Endothelial cell of umbilical vein (primary cell): ENCODE results near the gene UBE2I. TPM values are rescaled to one million over a fixed set of nuclear protein-coding genes. Genes with fewer than 3 reads are reported as not detected.

ENCODE experiments used
- BruUV-seq: library from RNA; stranded (reverse); fragments of 400-500 nt; replicated peaks from 2 replicates; lab custom pipeline; 2021; lab: Mats Ljungman, UMichigan
- CTCF ChIA-PET: fragments of 300-600, 350-600 bp; sonication (Branson Sonifier 250); formaldehyde crosslinking; loops from one replicate; lab custom pipeline; 2021; ENCODE audit warnings: antibody characterized with exemption, inconsistent platforms; lab: Charles Lee
- POLR2A ChIA-PET: fragments of 300-600, 350-600 bp; sonication (Branson Sonifier 250); formaldehyde crosslinking; loops from one replicate; lab custom pipeline; 2021; ENCODE audit warnings: antibody characterized with exemption, inconsistent platforms; lab: Charles Lee
- DNase-seq: peaks from one replicate; pipeline ENCODE4 v3.0.0-alpha.2; 2011; ENCODE audit warnings: low read depth, low spot score
- FAIRE-seq: peaks from 2 replicates; lab custom pipeline; 2011; peaks lifted over from hg19 to GRCh38; lab: Jason Lieb, UNC
- H2AFZ ChIP-seq: 2 replicates; pipeline ENCODE4 v1.6.0; 2012; ENCODE audit warnings: low read depth, low read length, control low read depth, inconsistent platforms
- H3K27ac ChIP-seq: 2 replicates; pipeline ENCODE4 v1.5.1; 2011; ENCODE audit warnings: low read depth, mild to moderate bottlenecking, control low read depth, low read length, moderate library complexity; ENCODE audit not compliant: insufficient read depth
- H3K27me3 ChIP-seq, 2 experiments: 2 replicates each; pipeline versions ENCODE4 v1.6.0 to v1.6.1; 2011; ENCODE audit warnings: low read length in 2 of 2, mixed read lengths in 1 of 2; ENCODE audit not compliant: control insufficient read depth in 2 of 2, insufficient read depth in 2 of 2
- H3K36me3 ChIP-seq, 2 experiments: 2 replicates in 1 of 2; 3 replicates in 1 of 2; pipeline ENCODE4 v1.5.1; 2011; ENCODE audit warnings: low read length in 2 of 2, mild to moderate bottlenecking in 1 of 2, moderate library complexity in 1 of 2; ENCODE audit not compliant: control insufficient read depth in 2 of 2, insufficient read depth in 2 of 2; ENCODE audit errors: extremely low read depth in 1 of 2
- H3K4me1 ChIP-seq: 3 replicates; pipeline ENCODE4 v1.5.1; 2011; ENCODE audit warnings: mild to moderate bottlenecking, low read length; ENCODE audit not compliant: control insufficient read depth, insufficient read depth; ENCODE audit errors: extremely low read depth
- H3K4me2 ChIP-seq: 2 replicates; pipeline ENCODE4 v1.6.1; 2011; ENCODE audit warnings: low read length, control low read depth, mixed read lengths; ENCODE audit not compliant: insufficient read depth
- H3K4me3 ChIP-seq, 3 experiments: fragments of 200-600 bp in 1 of 3; sonication (generic), shearing (Covaris generic) in 1 of 3; replicated peaks in 1 of 3; 2 replicates each; pipeline ENCODE4 v1.5.1; 2011 to 2016; ENCODE audit warnings: control low read depth in 3 of 3, low read length in 3 of 3, mild to moderate bottlenecking in 2 of 3, inconsistent platforms in 1 of 3, low read depth in 1 of 3, moderate library complexity in 1 of 3; ENCODE audit not compliant: insufficient read depth in 1 of 3
- H3K79me2 ChIP-seq: 2 replicates; pipeline ENCODE4 v1.6.0; 2012; ENCODE audit warnings: low read length, inconsistent platforms; ENCODE audit not compliant: control insufficient read depth, insufficient read depth
- H3K9ac ChIP-seq: replicated peaks from 2 replicates; pipeline ENCODE3; 2011; ENCODE audit warnings: low read length, control low read depth; ENCODE audit not compliant: insufficient read depth; ENCODE audit errors: extremely low read depth
- H3K9me1 ChIP-seq: replicated peaks from 3 replicates; pipeline ENCODE4 v1.6.0; 2011; ENCODE audit warnings: mild to moderate bottlenecking, low read length; ENCODE audit not compliant: control insufficient read depth, insufficient read depth; ENCODE audit errors: extremely low read depth
- H3K9me3 ChIP-seq: replicated peaks from 2 replicates; pipeline ENCODE4 v1.5.1; 2012; ENCODE audit warnings: low read length, inconsistent platforms; ENCODE audit not compliant: control insufficient read depth, insufficient read depth
- H4K20me1 ChIP-seq: replicated peaks from 2 replicates; pipeline ENCODE3; 2011; ENCODE audit warnings: mild to moderate bottlenecking, low read length; ENCODE audit not compliant: control insufficient read depth, insufficient read depth; ENCODE audit errors: extremely low read depth
- FOS ChIP-seq: IDR thresholded peaks from 2 replicates; pipeline ENCODE4 v1.6.1; 2011; ENCODE audit warnings: mild to moderate bottlenecking, low read length, moderate library complexity, borderline replicate concordance; ENCODE audit not compliant: insufficient read depth
- GATA2 ChIP-seq: IDR thresholded peaks from 2 replicates; pipeline ENCODE4 v1.7.0; 2011; ENCODE audit warnings: low read depth, mild to moderate bottlenecking, moderate library complexity, mixed read lengths, low read length; ENCODE audit not compliant: insufficient read length, insufficient read depth
- JUN ChIP-seq: IDR thresholded peaks from 2 replicates; pipeline ENCODE4 v1.6.1; 2011; ENCODE audit warnings: borderline replicate concordance, low read depth; ENCODE audit not compliant: insufficient read length, insufficient read depth
- MYC ChIP-seq: IDR thresholded peaks from one replicate; pipeline ENCODE4 v1.6.1; 2011; ENCODE audit warnings: mild to moderate bottlenecking, low read depth, low read length
- POLR2AphosphoS5 ChIP-seq: IDR thresholded peaks from 2 replicates; pipeline ENCODE4 v1.6.1; 2012; ENCODE audit warnings: low read depth, mild to moderate bottlenecking, control low read depth, low read length, moderate library complexity; ENCODE audit not compliant: insufficient read depth
- dilution Hi-C: fragments of 300-500 bp; cut with MboI; formaldehyde crosslinking; loops from one replicate; pipeline ENCODE4 v1.15.0; 2019; ENCODE audit warnings: low sequenced_read_pairs; ENCODE audit not compliant: extremely low pct_ligation_motif_present
- intact Hi-C: fragments of 100-400 bp; cut with micrococcal nuclease; formaldehyde crosslinking; loops from one replicate; pipeline ENCODE4 v1.10.0; 2022
- polyA plus RNA-seq, 4 experiments: library from polyadenylated mRNA; depleted of rRNA in 3 of 4; stranded (reverse) in 3 of 4; unstranded in 1 of 4; fragments of >200 nt; gene quantifications; 2 replicates each; pipeline versions ENCODE4 v1.2.1 to v1.2.3, GENCODE V29; 2011 to 2012; ENCODE audit warnings: missing spikeins in 1 of 4
- total RNA-seq: library from RNA; stranded (reverse); gene quantifications from 2 replicates; pipeline ENCODE4 v1.2.3, GENCODE V29; 2021
- TF ChIP-seq, protein P1 (sequence below): IDR thresholded peaks from 2 replicates; pipeline ENCODE4 v1.6.1; 2011; ENCODE audit not compliant: insufficient read depth, insufficient read length
- TF ChIP-seq, protein P2 (sequence below), 2 donors: IDR thresholded peaks; 1 replicate in 1 of 2; 2 replicates in 1 of 2; pipeline ENCODE4 v1.5.1; 2011; ENCODE audit warnings: low read length in 2 of 2, mild to moderate bottlenecking in 2 of 2, moderate library complexity in 2 of 2, control low read depth in 1 of 2, inconsistent platforms in 1 of 2, low read depth in 1 of 2; ENCODE audit not compliant: insufficient read depth in 1 of 2; ENCODE audit errors: extremely low read depth in 1 of 2

The UBE2I gene
- total and polyA plus RNA-seq, 2 donors (not counting 3 experiments of a cell fraction or from before 2014, with no cell fraction given) = 122 to 233 TPM

DNA sequence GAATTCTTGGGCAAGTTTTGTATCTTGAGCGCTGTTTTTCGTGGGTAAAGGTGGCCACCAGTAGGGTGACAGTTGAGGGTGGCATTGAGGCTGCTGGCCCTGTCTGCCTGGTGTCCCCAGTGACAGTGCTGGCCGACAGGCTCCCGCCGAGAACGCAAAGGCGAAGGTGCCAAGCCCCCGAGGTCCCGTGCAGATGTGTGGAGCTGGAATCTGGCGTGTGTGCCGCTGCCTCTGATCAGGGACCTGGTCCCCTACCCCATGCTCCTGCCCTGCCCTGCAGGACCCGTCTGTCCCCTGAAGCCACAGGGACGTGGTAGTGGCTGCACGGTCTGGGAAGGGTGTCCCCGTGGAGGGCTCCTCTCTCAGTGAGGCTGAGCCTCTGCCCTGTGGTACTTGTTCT lies 3.5 kb downstream of the UBE2I start:
- Histone ChIP-seq H3K36me3 (peaks cover 13 to 33% of the 10 kb centered on the region in 2 experiments), H3K4me3 (no peak overlapping the region), H3K9me1 (no peaks in the 10 kb centered on the region), H3K4me2 (no peak overlapping the region), H4K20me1 (no peaks in the 10 kb centered on the region), H3K27me3 (no peaks in the 10 kb centered on the region), H3K9me3 (no peaks in the 10 kb centered on the region), H3K27ac (no peak overlapping the region), H3K4me1 (peaks cover 14% of the 10 kb centered on the region), H3K9ac (no peak overlapping the region), H2AFZ (no peak overlapping the region), H3K79me2 (peaks cover 73% of the 10 kb centered on the region)
- no TSS peak for BruUV-seq
- dilution Hi-C loops (no loop called here), intact Hi-C loops (no loop called here)
- no peak for TF ChIP-seq GATA2
- TF ChIP-seq, protein P1, sequence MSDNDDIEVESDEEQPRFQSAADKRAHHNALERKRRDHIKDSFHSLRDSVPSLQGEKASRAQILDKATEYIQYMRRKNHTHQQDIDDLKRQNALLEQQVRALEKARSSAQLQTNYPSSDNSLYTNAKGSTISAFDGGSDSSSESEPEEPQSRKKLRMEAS = no peak
- no peak for TF ChIP-seq POLR2AphosphoS5
- TF ChIP-seq, protein P2, sequence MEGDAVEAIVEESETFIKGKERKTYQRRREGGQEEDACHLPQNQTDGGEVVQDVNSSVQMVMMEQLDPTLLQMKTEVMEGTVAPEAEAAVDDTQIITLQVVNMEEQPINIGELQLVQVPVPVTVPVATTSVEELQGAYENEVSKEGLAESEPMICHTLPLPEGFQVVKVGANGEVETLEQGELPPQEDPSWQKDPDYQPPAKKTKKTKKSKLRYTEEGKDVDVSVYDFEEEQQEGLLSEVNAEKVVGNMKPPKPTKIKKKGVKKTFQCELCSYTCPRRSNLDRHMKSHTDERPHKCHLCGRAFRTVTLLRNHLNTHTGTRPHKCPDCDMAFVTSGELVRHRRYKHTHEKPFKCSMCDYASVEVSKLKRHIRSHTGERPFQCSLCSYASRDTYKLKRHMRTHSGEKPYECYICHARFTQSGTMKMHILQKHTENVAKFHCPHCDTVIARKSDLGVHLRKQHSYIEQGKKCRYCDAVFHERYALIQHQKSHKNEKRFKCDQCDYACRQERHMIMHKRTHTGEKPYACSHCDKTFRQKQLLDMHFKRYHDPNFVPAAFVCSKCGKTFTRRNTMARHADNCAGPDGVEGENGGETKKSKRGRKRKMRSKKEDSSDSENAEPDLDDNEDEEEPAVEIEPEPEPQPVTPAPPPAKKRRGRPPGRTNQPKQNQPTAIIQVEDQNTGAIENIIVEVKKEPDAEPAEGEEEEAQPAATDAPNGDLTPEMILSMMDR (IDR thresholded peaks at IDR 0.05; ENCODE audit: extremely low read depth in 1 of 2, insufficient read depth in 1 of 2, low read depth in 1 of 2, low read length in 2 of 2) = no peak
- TF ChIP-seq MYC = no peak
- TF ChIP-seq JUN = no peak
- TF ChIP-seq FOS = no peak
- CTCF ChIA-PET = interaction anchor here (1.0 kb wide), 1 partner anchor 12 kb away, joined by 3 read pairs; no protein-coding TSS in a partner anchor
- no peak for FAIRE-seq
- no peak for DNase-seq
- POLR2A ChIA-PET = no interaction called here
